Amniotic epithelial cell (primary cell): ENCODE data around the gene MKRN2OS.

Source experiments
- DNase-seq: peaks from one replicate; pipeline ENCODE4 v3.0.0-alpha.2; 2010; ENCODE audit warnings: low read depth

The MKRN2OS gene

DNA sequence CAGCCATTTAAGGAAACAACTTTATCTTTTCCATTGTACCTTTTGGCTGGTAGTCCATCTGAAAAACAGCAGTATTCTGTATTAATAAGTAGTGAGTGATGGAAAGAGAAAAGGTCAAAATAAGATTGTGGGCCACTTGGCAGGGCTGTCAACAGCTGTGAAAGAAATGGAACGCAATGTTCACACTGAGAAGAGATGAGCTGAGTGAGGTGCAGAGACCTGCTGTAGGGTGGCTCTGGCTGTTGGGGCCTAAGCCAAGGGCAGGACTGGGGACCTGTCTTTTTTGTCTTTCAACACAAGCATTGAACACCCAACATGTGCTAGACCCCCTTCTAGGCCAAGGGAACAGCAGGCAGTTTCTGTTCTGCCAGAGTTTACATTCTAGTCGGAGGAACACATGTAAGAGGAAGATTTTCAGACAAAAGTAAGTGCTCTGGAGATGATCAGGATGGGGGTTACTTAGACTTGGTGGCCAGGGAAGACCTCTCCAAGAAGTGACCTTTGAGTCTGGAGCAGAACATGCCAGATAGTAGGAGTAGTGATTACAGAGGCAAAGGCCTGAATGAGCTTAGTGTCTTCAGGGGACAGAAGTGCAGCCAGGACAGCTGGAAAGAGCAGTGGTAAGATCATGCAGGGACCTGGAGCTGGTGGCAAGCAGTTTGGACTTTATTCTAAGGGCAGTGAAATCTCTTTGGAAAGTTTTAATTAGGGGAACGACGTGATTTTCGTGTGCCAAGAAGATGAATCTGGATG, 31.4 kb downstream of the MKRN2OS start:
- DNase-seq = no peak

DNA sequence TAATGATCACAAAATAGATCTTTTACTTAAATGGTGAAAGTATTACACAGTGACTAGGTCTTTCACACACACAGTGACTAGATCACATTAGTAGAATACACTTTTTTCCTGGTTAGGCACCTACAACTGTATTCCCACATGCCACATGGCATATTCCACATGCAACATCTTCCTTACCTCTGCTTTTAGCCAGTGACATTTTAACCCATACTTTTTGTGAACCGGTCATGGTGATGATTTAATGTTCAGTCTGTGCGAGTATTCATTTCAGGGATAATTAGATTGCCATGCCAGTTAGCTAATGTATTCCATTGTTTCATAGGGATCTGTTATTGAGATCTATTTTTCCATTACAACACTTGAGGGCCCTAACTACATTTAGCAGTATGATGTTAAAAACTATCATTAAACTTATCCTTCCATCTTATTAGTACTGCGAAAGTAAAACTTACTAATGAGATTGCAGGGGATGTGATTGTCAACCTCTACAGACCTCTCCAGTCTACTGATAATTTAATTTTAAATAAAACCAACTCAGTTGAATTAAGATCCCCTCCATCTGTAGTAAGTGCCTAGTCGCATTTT, 32.7 kb downstream of the MKRN2OS start:
- no peak for DNase-seq

DNA sequence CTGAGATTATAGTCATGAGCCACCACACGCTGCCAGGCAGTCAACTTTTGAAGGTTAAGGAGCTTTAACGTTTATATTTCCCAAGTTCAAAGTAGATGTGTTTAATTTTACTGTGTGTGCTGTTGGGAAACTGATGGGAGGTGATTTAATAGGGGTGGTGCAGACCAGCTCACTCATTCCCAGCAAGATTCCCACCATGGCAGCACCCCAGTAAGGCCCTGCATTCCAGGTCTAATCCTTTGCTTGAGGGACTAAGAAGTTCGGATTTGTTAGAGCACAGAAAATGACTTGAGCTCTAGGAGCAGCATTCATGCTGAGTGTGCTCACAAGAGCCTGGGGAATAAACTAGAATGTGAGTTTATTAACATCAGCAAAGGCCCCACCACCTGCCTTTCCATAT, 35.8 kb downstream of the MKRN2OS start:
- peak; percentile 80 for DNase-seq

DNA sequence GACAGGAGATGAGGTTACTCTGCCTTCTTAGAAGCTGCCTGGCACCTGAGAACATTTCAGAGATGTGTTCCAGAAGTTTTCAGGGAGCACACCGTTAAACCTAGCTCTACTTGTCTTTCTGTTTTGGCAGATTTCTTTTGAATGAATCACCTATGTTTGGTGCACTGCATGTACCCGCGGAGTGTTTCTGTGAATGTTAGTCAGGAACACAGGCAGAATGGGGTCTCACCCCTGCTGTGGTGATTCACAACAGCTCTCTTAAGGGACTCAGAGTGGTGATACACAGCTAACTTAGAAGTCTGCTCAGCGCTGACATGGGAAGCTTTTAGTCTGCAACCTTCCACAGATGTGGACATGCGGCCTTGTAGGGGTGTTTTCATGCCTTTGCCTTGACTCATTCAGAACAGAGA, 37.0 kb downstream of the MKRN2OS start:
- DNase-seq = peak; percentile 99

DNA sequence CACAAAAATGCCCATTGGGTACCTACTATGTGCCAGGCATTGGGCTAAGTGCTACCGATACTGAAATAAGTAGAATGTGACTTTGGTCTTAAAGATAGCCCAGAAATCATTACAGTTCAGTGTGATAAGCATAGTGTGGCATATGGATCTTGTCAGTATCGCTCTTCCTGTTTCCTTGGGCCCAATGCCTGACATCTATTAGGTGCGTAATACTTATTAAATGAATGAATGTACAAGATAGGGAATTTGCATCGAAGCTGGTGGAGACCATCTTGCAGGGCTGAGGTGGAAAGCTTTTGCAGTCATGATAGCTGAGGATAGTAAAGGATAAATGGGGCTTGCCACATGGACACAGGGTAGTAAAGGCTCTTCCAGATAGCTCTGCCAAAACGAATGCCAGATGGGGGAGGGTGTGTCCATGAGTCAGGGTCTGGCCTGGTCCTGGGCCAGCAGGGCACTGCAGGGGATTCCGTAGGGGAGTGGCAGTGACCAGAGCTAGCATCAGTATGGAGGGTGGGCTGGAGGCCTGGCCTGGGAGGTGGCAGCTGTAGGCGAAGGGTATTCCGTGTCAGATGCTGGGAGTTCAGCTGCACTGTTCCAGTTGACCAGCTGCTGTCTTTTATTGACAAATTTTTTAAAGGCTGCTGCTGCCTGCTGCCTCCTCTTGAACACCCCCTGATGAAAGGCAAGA, 37.6 kb downstream of the MKRN2OS start:
- DNase-seq = peak; percentile 71

DNA sequence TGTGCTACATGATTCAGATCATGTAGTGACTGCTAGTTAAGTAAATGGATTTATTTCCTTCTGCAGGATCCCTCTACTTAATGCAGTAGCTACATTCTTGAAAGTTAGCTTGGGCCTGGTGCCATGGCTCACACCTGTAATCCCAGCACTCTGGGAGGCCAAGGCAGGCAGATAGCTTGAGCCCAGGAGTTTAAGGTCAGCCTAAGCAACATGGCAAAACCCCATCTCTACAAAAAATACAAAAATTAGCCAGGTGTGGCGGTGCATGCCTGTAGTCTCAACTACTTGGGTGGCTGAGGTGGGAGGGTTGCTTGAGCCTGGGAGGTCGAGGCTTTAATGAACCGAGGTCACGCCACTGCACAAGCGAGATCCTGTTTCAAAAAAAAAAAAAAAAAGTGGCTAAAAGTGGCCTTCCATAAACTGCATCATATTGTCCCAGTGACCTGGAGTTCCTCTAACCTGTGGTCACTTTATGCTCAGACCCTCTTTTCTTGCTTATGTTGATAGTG, 39.0 kb downstream of the MKRN2OS start:
- DNase-seq = no peak

DNA sequence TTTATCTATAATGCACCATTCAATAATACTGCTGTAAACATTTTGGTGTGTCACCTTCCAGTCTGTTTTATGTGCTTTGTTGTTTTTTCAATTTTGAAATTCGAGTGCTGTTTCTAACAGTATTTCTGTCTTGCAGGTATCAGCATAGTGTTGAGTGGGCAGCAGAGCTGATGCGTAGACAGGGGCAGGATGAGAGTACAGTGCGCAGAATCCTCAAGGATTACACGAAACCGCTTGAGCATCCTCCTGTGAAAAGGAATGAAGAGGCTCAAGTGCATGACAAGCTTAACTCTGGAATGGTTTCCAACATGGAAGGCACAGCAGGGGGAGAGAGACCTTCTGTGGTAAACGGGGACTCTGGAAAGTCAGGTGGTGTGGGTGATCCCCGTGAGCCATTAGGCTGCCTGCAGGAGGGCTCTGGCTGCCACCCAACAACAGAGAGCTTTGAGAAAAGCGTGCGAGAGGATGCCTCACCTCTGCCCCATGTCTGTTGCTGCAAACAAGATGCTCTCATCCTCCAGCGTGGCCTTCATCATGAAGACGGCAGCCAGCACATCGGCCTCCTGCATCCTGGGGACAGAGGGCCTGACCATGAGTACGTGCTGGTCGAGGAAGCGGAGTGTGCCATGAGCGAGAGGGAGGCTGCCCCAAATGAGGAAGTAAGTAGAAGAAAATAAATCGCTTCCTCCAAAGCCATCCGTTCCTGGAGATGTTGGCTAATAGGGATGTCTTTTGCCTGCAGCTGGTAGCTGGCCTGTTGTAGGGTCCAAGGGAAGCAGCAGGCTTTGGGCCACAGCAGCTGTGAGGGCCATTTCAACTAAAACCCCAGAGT, 42.0 kb downstream of the MKRN2OS start:
- no peak for DNase-seq

DNA sequence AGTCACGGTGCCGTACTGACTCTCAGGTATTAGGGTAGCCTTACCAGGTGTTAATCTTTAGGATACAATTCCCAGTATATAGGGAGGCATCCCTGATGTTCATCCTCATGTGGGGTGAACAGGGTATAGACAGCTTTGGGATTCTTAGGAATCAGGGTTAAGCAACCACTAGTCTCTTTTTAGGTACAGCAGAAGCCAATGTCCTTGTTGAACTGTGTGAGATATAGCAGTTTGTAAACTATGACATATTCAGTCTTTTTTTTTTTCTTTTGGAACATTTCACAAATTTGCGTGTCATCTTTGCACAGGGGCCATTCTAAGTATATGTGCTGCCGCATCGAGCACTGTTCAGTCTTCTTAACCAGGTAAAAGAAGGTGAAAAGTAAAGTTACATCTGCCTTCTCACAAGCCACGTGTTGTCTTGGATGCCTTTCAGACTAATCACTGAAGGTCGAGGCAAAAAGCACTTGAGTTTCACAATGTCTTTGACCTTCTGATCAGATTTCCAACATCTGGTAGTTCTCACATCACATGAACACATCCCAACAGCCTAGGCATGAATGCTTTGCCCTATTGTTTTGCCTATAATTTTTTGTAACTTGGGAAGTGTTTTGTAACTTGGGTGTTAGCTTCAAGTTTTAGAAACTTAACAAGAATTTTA, 43.8 kb downstream of the MKRN2OS start:
- DNase-seq = peak; percentile 94

DNA sequence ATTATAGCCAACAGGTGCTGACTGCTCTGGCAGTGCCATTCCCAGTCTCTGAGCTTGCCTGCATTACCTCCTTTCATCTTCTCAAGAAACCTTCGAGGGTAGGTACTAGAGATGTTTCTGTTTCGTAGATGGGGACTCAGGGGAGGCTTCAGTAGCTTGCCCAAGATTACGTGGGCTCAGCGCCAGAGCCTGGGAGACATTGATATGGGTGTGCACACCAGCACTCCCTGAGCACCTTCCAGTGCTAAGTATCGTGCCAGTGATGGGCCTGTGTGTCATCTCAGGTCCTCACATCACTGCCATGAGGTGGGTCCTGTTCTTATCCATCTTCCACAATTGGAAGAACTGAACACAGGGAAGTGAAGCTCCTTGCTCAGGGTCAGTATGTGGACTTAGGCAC, 45.8 kb downstream of the MKRN2OS start:
- no peak for DNase-seq

DNA sequence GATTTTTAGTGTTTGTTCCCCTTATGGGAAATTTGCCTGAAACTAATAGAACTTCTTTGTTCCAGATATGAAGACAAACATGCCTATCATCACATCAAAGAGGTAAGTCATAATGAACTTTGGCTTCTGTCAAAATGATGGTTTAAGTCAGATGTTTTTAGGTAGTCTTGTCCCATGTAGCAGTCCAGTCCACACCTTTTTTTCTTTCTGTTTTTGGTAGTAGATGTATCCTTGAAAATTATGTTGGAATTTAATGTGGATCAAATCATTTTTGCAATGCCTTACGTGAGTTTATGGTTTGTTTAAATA, 48.9 kb downstream of the MKRN2OS start:
- DNase-seq = no peak

DNA sequence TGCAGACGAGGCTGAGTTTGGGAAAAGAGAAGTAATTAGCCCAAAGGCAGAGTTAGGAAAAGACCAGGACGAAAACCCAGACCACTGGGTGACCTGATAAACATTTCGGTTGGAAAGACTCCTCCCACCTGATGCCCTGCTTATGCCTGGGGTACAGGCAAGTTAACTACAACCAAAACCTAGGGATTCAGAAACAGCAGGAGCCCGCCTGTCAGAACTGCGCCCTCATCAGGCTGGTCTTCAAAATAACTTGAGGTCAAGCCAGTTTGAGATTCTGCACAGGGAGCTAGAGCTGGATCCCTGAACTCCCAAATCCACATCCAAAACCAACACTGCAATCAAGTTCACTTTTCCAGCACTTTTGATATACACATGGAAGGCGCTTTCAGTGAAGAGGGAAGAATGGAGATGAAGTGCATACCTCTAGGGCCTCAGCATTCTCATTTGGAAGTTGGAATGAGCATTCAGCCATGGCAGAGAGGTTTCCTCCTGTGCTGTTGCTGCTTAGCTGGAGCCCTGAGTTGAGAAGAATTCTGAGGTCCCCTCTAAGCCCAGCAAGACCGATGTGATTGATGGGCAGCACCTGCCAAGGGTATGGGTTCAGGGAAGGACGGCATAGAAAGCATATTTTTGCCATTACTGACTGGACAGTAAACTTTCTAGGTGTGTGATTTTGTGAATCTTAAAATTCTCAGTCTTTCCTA, 49.4 kb downstream of the MKRN2OS start:
- no peak for DNase-seq

DNA sequence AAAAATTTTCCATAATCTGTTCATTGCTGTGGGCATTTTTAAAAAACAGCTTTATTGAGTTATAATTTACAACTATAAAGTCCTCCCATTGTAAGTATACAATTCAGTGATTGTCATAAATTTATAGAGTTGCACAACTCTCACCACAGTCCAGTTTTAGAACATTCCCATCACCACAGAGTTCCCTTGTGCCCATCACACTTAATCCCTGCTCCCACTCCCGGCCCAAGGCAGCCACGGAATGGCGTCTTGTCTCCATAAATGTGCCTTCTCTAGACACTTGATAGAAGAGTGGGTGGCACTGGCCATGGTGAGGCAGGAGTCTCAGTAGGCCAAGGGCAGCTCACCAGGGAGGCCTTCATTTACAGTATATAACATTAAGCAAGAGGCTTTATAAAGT, 54.8 kb downstream of the MKRN2OS start:
- peak; percentile 89 for DNase-seq

DNA sequence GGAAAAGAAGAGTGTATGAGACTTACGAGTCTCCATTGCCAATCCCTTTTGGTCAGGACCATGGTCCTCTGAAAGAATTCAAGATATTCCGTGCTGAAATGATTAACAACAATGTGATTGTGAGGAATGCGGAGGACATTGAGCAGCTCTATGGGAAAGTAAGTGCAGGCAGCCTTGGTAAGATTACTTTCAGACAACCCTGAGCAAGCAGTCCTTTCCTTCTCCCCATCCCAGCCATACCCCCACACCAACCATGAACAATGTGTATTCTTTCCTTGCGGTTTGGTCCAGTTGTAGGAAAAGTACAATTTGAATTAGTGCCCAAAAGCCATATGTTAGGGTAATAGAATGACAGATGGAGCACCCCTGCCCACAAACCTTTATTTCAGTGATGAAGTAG, 55.5 kb downstream of the MKRN2OS start:
- peak; percentile 90 for DNase-seq
